A549 (cell line): ENCODE data around the gene ITGAV. TPM values are rescaled to one million over a fixed set of nuclear protein-coding genes. Genes with fewer than 3 reads are reported as not detected.

ENCODE experiments used
- ATAC-seq, 2 experiments: fragments of 200-7000 bp in 1 of 2; fragments of >200 bp in 1 of 2; cut with Nextera tagmentation in 1 of 2; cut with Tn5 transposase in 1 of 2; 3 replicates each; pipeline versions ENCODE4 v1.8.0 to v1.9.1; 2018 to 2020; ENCODE audit warnings: mild to moderate bottlenecking in 1 of 2, moderate library complexity in 1 of 2
- CTCF ChIA-PET: fragments of 300-600 bp; sonication (Branson Sonifier 250); formaldehyde crosslinking; extraction: SDS; loops from one replicate; lab custom pipeline; 2021; ENCODE audit warnings: antibody characterized with exemption, inconsistent platforms; lab: Yijun Ruan, JAX
- POLR2A ChIA-PET: fragments of 350-600 bp; formaldehyde crosslinking; extraction: SDS; loops from one replicate; lab custom pipeline; 2021; ENCODE audit warnings: antibody characterized with exemption, inconsistent platforms; lab: Yijun Ruan, JAX
- DNase-seq, 2 experiments: peaks; one replicate each; pipeline versions ENCODE4 v3.0.0 to v3.0.0-alpha.2; 2011 to 2016; ENCODE audit warnings: low read depth in 1 of 2, low spot score in 1 of 2
- FAIRE-seq: peaks from 2 replicates; lab custom pipeline; 2011; peaks lifted over from hg19 to GRCh38; lab: Jason Lieb, UNC
- H3K27ac ChIP-seq, 2 experiments: fragments of >200 bp; sonication (Bioruptor Twin); formaldehyde crosslinking; 3 replicates each; pipeline ENCODE4 v1.5.1; 2016 to 2017
- H3K4me1 ChIP-seq: fragments of >200 bp; sonication (Bioruptor Twin); formaldehyde crosslinking; 3 replicates; pipeline ENCODE4 v1.6.1; 2016
- H3K4me2 ChIP-seq: fragments of >200 bp; sonication (Bioruptor Twin); formaldehyde crosslinking; 3 replicates; pipeline ENCODE4 v1.6.1; 2016
- H3K4me3 ChIP-seq: fragments of >200 bp; sonication (Bioruptor Twin); formaldehyde crosslinking; 3 replicates; pipeline ENCODE4 v1.5.1; 2016
- H3K9me3 ChIP-seq: fragments of >200 bp; sonication (Bioruptor Twin); formaldehyde crosslinking; 3 replicates; pipeline ENCODE4 v1.6.1; 2016
- CEBPB ChIP-seq, 2 experiments: fragments of >200 bp in 1 of 2; sonication (Bioruptor Twin) in 1 of 2; formaldehyde crosslinking in 1 of 2; IDR thresholded peaks; 2 replicates each; pipeline ENCODE4 v1.6.1; 2012 to 2016
- ESRRA ChIP-seq: fragments of 150-350 bp; IDR thresholded peaks from 2 replicates; pipeline ENCODE4 v1.6.1; 2014; ENCODE audit warnings: mild to moderate bottlenecking, low read length, borderline replicate concordance
- FOSB ChIP-seq: fragments of 250-450 bp; sonication (Bioruptor Pico); IDR thresholded peaks from 2 replicates; pipeline ENCODE4 v1.5.0; 2020; ENCODE audit warnings: mild to moderate bottlenecking, moderate library complexity
- FOSL2 ChIP-seq, 2 experiments: fragments of 450-650 bp in 1 of 2; fragments of >200 bp in 1 of 2; sonication (Bioruptor Twin) in 1 of 2; formaldehyde crosslinking; IDR thresholded peaks; 2 replicates each; pipeline versions ENCODE4 v1.5.0 to v1.6.1; 2016 to 2020; ENCODE audit warnings: mild to moderate bottlenecking in 1 of 2, moderate library complexity in 1 of 2
- FOXS1 ChIP-seq: fragments of 250-450 bp; sonication (Bioruptor Pico); IDR thresholded peaks from 2 replicates; pipeline ENCODE4 v1.5.0; 2020; ENCODE audit warnings: mild to moderate bottlenecking, moderate library complexity
- HOXA7 ChIP-seq: fragments of 250-450 bp; sonication (Bioruptor Pico); IDR thresholded peaks from 2 replicates; pipeline ENCODE4 v1.5.0; 2020; ENCODE audit warnings: mild to moderate bottlenecking, moderate library complexity
- MAFK ChIP-seq: fragments of 450-650 bp; IDR thresholded peaks from 2 replicates; pipeline ENCODE4 v1.6.1; 2014; ENCODE audit not compliant: partially characterized antibody
- MAX ChIP-seq: IDR thresholded peaks from 2 replicates; pipeline ENCODE4 v1.6.1; 2012
- MAZ ChIP-seq: fragments of 150-350 bp; IDR thresholded peaks from 2 replicates; pipeline ENCODE4 v1.6.1; 2014; ENCODE audit warnings: antibody characterized with exemption, low read depth, low read length, borderline replicate concordance
- MYC ChIP-seq: IDR thresholded peaks from 2 replicates; pipeline ENCODE4 v1.6.1; 2012; ENCODE audit warnings: mild to moderate bottlenecking, inconsistent platforms, low read length, improper control_type of control experiment, borderline replicate concordance
- NR3C1 ChIP-seq: fragments of >200 bp; sonication (Bioruptor Twin); formaldehyde crosslinking; IDR thresholded peaks from 3 replicates; pipeline ENCODE4 v1.6.1; 2017
- PBX3 ChIP-seq: IDR thresholded peaks from 2 replicates; pipeline ENCODE4 v1.6.1; 2012
- RNF2 ChIP-seq: fragments of 200-600 bp; sonication (generic); IDR thresholded peaks from 2 replicates; pipeline ENCODE4 v1.6.1; 2016; ENCODE audit warnings: low read depth, mild to moderate bottlenecking, antibody characterized with exemption, moderate library complexity, borderline replicate concordance
- SMC3 ChIP-seq: fragments of >200 bp; sonication (Bioruptor Twin); formaldehyde crosslinking; IDR thresholded peaks from 3 replicates; pipeline ENCODE4 v1.6.1; 2018; ENCODE audit warnings: inconsistent platforms
- SREBF2 ChIP-seq: fragments of 450-650 bp; IDR thresholded peaks from 2 replicates; pipeline ENCODE4 v1.6.1; 2014; ENCODE audit warnings: mild to moderate bottlenecking, moderate library complexity
- TFCP2L1 ChIP-seq: fragments of 250-450 bp; sonication (Bioruptor Pico); IDR thresholded peaks from 2 replicates; pipeline ENCODE4 v1.5.0; 2021; ENCODE audit warnings: mild to moderate bottlenecking
- ZC3H11A ChIP-seq: fragments of 450-650 bp; IDR thresholded peaks from 2 replicates; pipeline ENCODE4 v1.6.1; 2014; ENCODE audit warnings: antibody characterized with exemption, mild to moderate bottlenecking
- WGBS: methylation state at CpG from one replicate; pipeline ENCODE4 v1.1.6; 2017; ENCODE audit errors: missing lambda C conversion rate; 5-methylcytosine and 5-hydroxymethylcytosine counted together
- polyA plus RNA-seq, 4 experiments: library from polyadenylated mRNA; depleted of rRNA in 3 of 4; stranded (reverse); fragments of >200 nt; fragmentation: RNase III in 1 of 4; extraction: RNeasy Plus Mini Kit Qiagen cat#74134 plus additional on column Dnase treatment in 1 of 4; gene quantifications; 2 replicates in 3 of 4; 3 replicates in 1 of 4; pipeline ENCODE4 v1.2.3, GENCODE V29; 2011 to 2017
- TF ChIP-seq, protein P1 (sequence below): fragments of 200-600 bp; sonication (generic); IDR thresholded peaks from 2 replicates; pipeline ENCODE4 v1.6.1; 2016; ENCODE audit warnings: antibody characterized with exemption, mild to moderate bottlenecking, moderate library complexity
- TF ChIP-seq, protein P2 (sequence below): fragments of 250-450 bp; sonication (Bioruptor Pico); IDR thresholded peaks from 2 replicates; pipeline ENCODE4 v1.5.0; 2021; ENCODE audit warnings: mild to moderate bottlenecking, moderate library complexity, borderline replicate concordance
- TF ChIP-seq, protein P3 (sequence below): fragments of 450-650 bp; IDR thresholded peaks from 2 replicates; pipeline ENCODE4 v1.6.1; 2014; ENCODE audit warnings: antibody characterized with exemption

Gene ITGAV
- polyA plus RNA-seq, 2 of the 4 experiments (the other 2 are of a cell fraction): 93.3 to 148 TPM

DNA sequence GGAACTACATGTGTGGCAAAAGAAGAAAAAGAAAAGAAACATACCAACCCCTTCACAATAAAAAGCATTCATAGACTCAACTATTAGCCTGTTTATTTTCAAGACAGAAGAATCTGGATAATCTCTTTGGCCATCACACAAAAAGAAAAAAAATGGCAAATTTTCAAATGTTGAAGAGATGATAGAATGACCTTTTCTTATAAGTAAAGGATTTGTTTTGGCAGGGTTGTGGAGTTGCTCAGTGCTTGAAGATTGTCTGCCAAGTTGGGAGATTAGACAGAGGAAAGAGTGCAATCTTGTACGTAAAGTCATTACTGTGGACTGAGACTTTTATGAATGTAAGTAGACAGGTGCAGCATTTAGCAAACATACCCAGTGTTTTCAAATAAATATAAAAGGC, 85.5 kb downstream of the ITGAV start:
- DNase-seq: no peak
- ATAC-seq: no peak
- H3K9me3 ChIP-seq: peaks cover 2% of the 10 kb centered on the region; the same call in 1 of the 3 replicates
- no peak overlapping the region for H3K4me3 ChIP-seq
- 90% methylated on average over 1 of the region's 1 CpG for WGBS
- TF ChIP-seq TFCP2L1 (CRISPR knock-in tag): no peak
- TF ChIP-seq RNF2: no peak
- TF ChIP-seq, protein P1, sequence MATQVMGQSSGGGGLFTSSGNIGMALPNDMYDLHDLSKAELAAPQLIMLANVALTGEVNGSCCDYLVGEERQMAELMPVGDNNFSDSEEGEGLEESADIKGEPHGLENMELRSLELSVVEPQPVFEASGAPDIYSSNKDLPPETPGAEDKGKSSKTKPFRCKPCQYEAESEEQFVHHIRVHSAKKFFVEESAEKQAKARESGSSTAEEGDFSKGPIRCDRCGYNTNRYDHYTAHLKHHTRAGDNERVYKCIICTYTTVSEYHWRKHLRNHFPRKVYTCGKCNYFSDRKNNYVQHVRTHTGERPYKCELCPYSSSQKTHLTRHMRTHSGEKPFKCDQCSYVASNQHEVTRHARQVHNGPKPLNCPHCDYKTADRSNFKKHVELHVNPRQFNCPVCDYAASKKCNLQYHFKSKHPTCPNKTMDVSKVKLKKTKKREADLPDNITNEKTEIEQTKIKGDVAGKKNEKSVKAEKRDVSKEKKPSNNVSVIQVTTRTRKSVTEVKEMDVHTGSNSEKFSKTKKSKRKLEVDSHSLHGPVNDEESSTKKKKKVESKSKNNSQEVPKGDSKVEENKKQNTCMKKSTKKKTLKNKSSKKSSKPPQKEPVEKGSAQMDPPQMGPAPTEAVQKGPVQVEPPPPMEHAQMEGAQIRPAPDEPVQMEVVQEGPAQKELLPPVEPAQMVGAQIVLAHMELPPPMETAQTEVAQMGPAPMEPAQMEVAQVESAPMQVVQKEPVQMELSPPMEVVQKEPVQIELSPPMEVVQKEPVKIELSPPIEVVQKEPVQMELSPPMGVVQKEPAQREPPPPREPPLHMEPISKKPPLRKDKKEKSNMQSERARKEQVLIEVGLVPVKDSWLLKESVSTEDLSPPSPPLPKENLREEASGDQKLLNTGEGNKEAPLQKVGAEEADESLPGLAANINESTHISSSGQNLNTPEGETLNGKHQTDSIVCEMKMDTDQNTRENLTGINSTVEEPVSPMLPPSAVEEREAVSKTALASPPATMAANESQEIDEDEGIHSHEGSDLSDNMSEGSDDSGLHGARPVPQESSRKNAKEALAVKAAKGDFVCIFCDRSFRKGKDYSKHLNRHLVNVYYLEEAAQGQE: no peak
- CTCF ChIA-PET: no interaction called here
- no peak overlapping the region for H3K4me2 ChIP-seq
- H3K27ac ChIP-seq: no peak overlapping the region
- POLR2A ChIA-PET: no interaction called here
- FAIRE-seq: no peak
- H3K4me1 ChIP-seq: no peaks in the 10 kb centered on the region

DNA sequence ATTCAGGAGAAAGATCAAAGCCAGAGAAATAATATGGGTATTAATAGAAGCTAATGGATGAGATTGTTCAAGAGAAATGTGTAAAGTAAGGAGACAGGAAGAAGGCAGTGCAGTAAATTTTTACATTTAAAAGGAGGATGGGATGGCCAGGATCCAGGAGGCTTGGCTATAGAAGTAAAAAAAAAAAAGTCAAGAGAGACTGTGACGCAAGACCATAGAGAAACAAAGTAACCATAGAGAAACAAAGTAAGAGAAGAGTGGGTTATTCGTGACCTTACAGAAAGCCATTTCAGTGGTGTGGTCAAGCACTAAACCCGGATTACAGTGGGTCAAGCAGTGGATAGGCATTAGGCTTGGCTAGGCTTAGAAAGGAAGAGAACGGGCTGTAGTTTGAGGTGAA, 93.5 kb downstream of the ITGAV start:
- 80% methylated on average over 4 of the region's 4 CpGs for WGBS
- CTCF ChIA-PET: no interaction called here
- no peak overlapping the region for H3K4me2 ChIP-seq
- no peak overlapping the region for H3K27ac ChIP-seq
- H3K4me3 ChIP-seq: no peak overlapping the region
- POLR2A ChIA-PET: no interaction called here
- H3K4me1 ChIP-seq: no peaks in the 10 kb centered on the region
- ATAC-seq: peak in 1 of 2 experiments; percentile 44; a peak in 3 of 6 replicates
- DNase-seq: no peak
- FAIRE-seq: no peak
- TF ChIP-seq CEBPB (IDR thresholded peaks at IDR 0.05) (peak in 1 of 2 experiments; percentile 39; a peak in 1 of 4 replicates), RNF2 (no peak)
- peaks cover 5% of the 10 kb centered on the region; the same call in 1 of the 3 replicates for H3K9me3 ChIP-seq

- no peak for FAIRE-seq
- no peak for ATAC-seq
- 54% methylated on average over 2 of the region's 2 CpGs for WGBS
- POLR2A ChIA-PET: no interaction called here
- H3K27ac ChIP-seq: no peak overlapping the region
- H3K4me2 ChIP-seq: no peak overlapping the region
- H3K9me3 ChIP-seq: peaks cover 5% of the 10 kb centered on the region; the same call in 1 of the 3 replicates
- TF ChIP-seq, protein P2, sequence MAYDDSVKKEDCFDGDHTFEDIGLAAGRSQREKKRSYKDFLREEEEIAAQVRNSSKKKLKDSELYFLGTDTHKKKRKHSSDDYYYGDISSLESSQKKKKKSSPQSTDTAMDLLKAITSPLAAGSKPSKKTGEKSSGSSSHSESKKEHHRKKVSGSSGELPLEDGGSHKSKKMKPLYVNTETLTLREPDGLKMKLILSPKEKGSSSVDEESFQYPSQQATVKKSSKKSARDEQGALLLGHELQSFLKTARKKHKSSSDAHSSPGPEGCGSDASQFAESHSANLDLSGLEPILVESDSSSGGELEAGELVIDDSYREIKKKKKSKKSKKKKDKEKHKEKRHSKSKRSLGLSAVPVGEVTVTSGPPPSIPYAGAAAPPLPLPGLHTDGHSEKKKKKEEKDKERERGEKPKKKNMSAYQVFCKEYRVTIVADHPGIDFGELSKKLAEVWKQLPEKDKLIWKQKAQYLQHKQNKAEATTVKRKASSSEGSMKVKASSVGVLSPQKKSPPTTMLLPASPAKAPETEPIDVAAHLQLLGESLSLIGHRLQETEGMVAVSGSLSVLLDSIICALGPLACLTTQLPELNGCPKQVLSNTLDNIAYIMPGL (CRISPR knock-in tag): no peak
- TF ChIP-seq FOSB (CRISPR knock-in tag) (no peak), MYC (no peak), FOSL2 (IDR thresholded peaks at IDR 0.05) (no peak), FOSL2 (CRISPR knock-in tag; IDR thresholded peaks at IDR 0.05) (no peak), NR3C1 (no peak), SMC3 (no peak), MAFK (no peak), TFCP2L1 (CRISPR knock-in tag) (no peak), FOXS1 (CRISPR knock-in tag) (no peak), SREBF2 (no peak), MAZ (no peak), HOXA7 (CRISPR knock-in tag) (no peak), PBX3 (no peak), MAX (no peak), ZC3H11A (no peak), ESRRA (no peak)
- TF ChIP-seq, protein P3, sequence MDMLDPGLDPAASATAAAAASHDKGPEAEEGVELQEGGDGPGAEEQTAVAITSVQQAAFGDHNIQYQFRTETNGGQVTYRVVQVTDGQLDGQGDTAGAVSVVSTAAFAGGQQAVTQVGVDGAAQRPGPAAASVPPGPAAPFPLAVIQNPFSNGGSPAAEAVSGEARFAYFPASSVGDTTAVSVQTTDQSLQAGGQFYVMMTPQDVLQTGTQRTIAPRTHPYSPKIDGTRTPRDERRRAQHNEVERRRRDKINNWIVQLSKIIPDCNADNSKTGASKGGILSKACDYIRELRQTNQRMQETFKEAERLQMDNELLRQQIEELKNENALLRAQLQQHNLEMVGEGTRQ: no peak
- no peak for DNase-seq
- CTCF ChIA-PET: no interaction called here
- H3K4me1 ChIP-seq: no peaks in the 10 kb centered on the region
- H3K4me3 ChIP-seq: no peak overlapping the region
Measured at GRCh38 chr2:186687807-186688211, 98.0 kb downstream of the ITGAV start.
